Stimulated activated naive B cell treated with anti-CD40 and anti-IgM and Interleukin-4, amounts not matched to agents 10 μg/mL and 1 μg/mL and 100 μg/mL, for 72 hours (primary cell): Measurements from ENCODE around the gene CDC42SE2.
"Not testable (repeated sequence)": the region's sequence is repeated elsewhere in the genome, so short reads cannot be mapped to it uniquely, and the experiment has no call there.

Experiments
- ATAC-seq, 2 donors: fragments of 150-1000 bp; cut with Tn5 transposase; replicated peaks; 2 replicates each; pipeline ENCODE4 v1.10.0; 2021; ENCODE audit warnings: moderate library complexity in 1 of 2
- DNase-seq: peaks from one replicate; pipeline ENCODE4 v3.0.0; 2021
- H3K27ac Mint-ChIP-seq: one replicate; pipeline ENCODE4 v1.8.0; 2022; ENCODE audit warnings: mild to moderate bottlenecking, mixed read lengths
- H3K27me3 Mint-ChIP-seq, 2 donors: one replicate each; pipeline ENCODE4 v1.8.0; 2022; ENCODE audit warnings: mixed read lengths in 2 of 2
- H3K36me3 Mint-ChIP-seq, 2 donors: one replicate each; pipeline ENCODE4 v1.8.0; 2022; ENCODE audit warnings: mixed read lengths in 2 of 2, mild to moderate bottlenecking in 1 of 2
- H3K4me1 Mint-ChIP-seq, 2 donors: one replicate each; pipeline ENCODE4 v1.8.0; 2022; ENCODE audit warnings: mixed read lengths in 2 of 2, mild to moderate bottlenecking in 1 of 2
- H3K4me3 Mint-ChIP-seq, 2 donors: one replicate each; pipeline ENCODE4 v1.8.0; 2022; ENCODE audit warnings: mild to moderate bottlenecking in 2 of 2, mixed read lengths in 2 of 2, moderate library complexity in 1 of 2
- H3K9me3 Mint-ChIP-seq, 2 donors: one replicate each; pipeline ENCODE4 v1.8.0; 2022; ENCODE audit warnings: mixed read lengths in 2 of 2, mild to moderate bottlenecking in 1 of 2

CDC42SE2 gene

DNA sequence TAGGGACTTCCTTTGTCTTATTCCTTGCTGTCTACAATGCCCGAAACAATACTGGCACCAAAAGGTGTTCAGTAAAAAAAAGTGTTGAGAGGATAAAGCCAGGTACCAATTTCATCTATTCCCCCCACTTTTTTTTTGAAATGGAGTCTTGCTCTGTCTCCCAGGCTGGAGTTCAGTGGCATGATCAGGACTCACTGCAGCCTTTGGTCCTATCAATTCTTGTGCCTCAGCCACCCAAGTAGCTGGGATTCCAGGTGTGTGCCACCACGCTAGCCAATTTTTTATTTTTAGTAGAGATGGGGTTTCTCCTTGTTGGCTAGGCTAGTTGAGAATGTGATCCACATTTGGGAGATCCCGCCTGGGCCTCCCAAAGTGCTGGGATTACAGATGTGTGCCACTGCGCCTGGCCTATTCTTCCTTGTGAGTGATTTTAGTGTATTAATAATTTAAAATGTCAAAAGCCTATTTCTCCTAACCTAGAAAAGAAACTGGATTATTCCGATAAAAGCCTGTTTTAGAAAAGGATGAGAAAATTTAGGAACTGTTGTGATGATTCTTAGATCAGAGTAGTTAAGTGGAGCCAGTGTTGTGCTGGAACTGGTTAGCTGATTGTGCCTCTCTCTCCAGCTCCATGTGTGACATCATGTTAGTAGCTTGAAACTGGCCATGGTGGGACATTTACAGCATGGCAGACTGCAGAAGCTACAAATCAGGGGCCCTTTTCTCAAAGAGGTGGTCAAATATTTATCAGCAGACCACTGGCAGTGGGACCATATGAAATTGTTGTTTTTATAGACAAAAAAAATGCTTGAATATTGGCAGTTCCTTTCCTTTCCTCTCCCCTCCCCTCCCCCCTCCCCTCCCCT lies 14.3 kb downstream of the CDC42SE2 start:
- no peak for ATAC-seq

DNA sequence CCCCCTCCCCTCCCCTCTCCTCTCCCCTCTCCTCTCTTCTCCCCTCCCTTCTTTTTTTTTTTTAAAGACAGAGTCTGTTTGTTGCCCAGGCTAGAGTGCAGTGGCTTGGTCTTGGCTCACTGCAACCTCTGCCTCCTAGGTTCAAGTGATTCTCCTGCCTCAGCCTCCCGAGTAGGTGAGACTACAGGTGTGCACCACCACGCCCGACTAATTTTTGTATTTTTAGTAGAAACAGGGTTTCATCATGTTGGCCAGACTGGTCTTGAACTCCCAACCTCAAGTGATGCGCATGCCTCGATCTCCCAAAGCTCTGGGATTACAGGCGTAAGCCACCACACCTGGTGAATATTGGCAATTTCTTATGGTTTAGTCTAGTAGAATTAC lies 14.9 kb downstream of the CDC42SE2 start:
- DNase-seq, H3K27me3 Mint-ChIP-seq, H3K9me3 Mint-ChIP-seq, ATAC-seq: not testable (repeated sequence)
- H3K27ac Mint-ChIP-seq: peak overlapping the region; percentile 90
- peak overlapping the region; percentile 51 to 62 for H3K4me3 Mint-ChIP-seq
- peaks cover 16 to 44% of the 10 kb centered on the region in 2 donors for H3K36me3 Mint-ChIP-seq
- peaks cover 42 to 73% of the 10 kb centered on the region in 2 donors for H3K4me1 Mint-ChIP-seq

More for the DNA sequence above, 14.3 kb downstream of the CDC42SE2 start:
- no peaks in the 10 kb centered on the region for H3K27me3 Mint-ChIP-seq
- peaks cover 14 to 40% of the 10 kb centered on the region in 2 donors for H3K36me3 Mint-ChIP-seq
- H3K9me3 Mint-ChIP-seq: peaks cover 0 to 1% of the 10 kb centered on the region in 2 donors
- peak overlapping the region; percentile 75 for H3K27ac Mint-ChIP-seq
- DNase-seq: no peak
- peaks cover 39 to 67% of the 10 kb centered on the region in 2 donors for H3K4me1 Mint-ChIP-seq
- H3K4me3 Mint-ChIP-seq: no peak overlapping the region

DNA sequence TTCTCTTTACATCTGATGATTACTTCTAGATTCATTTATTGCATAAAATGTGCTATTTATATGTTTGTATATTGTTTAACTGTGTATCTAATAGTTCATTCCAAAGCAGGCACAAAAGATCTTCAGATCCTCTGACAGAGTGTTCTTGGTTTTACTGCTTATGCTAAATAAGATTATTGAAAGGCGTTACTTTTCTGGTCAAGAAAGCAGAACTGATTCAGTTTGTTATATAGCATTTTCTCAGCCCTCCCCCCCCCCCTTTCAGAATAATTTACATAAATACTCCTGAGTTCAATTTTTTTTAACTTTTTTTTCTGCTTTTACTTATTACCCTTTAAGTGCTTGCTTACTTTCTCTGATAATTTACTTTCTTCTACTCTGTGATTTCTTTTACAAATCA lies 15.4 kb downstream of the CDC42SE2 start:
- peak overlapping the region; percentile 90 for H3K27ac Mint-ChIP-seq
- peak; percentile 54 to 59 for ATAC-seq

DNA sequence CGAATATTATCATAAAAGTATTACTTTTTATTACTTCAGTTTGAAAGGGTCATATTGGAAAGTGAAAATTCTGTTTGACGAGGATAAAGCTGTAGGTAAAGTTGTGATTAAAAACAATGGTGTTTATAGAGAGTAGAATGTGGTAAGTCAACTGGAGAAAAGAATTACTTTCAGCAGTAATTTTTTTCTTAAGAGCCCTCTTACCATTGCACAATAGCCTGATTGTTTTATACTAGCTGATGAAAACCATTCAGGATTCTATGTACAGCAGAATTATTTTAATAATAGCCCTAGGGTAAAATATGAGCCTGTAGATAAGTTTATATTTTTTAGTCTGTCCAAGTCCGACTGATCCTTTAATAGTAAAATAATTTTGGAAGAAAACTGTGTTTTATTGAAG lies 16.6 kb downstream of the CDC42SE2 start:
- H3K4me1 Mint-ChIP-seq: peaks cover 33 to 68% of the 10 kb centered on the region in 2 donors
- DNase-seq (no peak), ATAC-seq (no peak)
- no peaks in the 10 kb centered on the region for H3K27me3 Mint-ChIP-seq
- peaks cover 0 to 1% of the 10 kb centered on the region in 2 donors for H3K9me3 Mint-ChIP-seq
- H3K4me3 Mint-ChIP-seq: peak overlapping the region in 1 of 2 donors; percentile 42
- peak overlapping the region; percentile 3 for H3K27ac Mint-ChIP-seq
- H3K36me3 Mint-ChIP-seq: peaks cover 15 to 34% of the 10 kb centered on the region in 2 donors

More for the DNA sequence above, 15.4 kb downstream of the CDC42SE2 start:
- peak overlapping the region; percentile 44 to 67 for H3K4me3 Mint-ChIP-seq
- no peak for DNase-seq
- H3K36me3 Mint-ChIP-seq: peaks cover 14 to 41% of the 10 kb centered on the region in 2 donors
- H3K9me3 Mint-ChIP-seq: peaks cover 0 to 1% of the 10 kb centered on the region in 2 donors
- peaks cover 39 to 71% of the 10 kb centered on the region in 2 donors for H3K4me1 Mint-ChIP-seq
- no peaks in the 10 kb centered on the region for H3K27me3 Mint-ChIP-seq

DNA sequence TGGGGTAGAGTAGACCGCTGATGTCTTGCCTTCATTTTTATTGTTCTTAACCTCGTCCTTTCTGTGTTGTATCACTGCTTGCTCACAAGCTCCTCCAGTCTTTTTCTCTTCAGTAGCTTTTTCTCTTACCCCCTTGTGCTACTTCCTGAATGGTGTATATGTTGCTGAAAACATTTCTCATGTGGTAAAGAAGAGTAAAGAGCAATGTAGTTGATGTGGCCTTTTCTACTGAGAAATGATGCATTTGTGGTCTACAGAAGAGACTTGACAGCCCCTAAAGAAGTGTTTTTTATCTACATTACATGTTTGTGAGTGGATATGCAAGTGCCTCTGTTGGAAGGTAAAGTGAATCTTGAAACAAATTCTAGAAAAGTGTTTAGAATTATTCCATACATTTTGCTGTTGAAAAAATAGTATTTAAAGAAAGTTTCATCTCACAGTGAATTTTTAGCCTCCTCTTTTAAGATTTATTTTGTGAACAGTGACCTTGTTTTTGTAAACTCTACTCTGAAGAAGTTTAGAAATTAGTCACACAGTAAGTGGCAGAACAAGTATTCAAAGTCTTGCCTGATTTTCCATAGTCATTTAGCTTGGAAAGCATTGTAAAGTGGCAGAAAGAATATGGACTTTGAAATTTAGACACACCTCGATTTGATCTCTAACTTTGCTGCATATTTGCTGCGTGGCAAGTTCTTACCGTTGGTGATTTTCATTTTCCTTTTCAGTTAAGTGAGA lies 17.4 kb downstream of the CDC42SE2 start:
- H3K27ac Mint-ChIP-seq: peak overlapping the region; percentile 3
- no peak for DNase-seq
- peaks cover 0 to 1% of the 10 kb centered on the region in 2 donors for H3K9me3 Mint-ChIP-seq
- H3K4me3 Mint-ChIP-seq: peak overlapping the region; percentile 42 to 50
- H3K36me3 Mint-ChIP-seq: peaks cover 15 to 34% of the 10 kb centered on the region in 2 donors
- peaks cover 35 to 74% of the 10 kb centered on the region in 2 donors for H3K4me1 Mint-ChIP-seq
- no peaks in the 10 kb centered on the region for H3K27me3 Mint-ChIP-seq
- ATAC-seq: peak; percentile 80 to 83

DNA sequence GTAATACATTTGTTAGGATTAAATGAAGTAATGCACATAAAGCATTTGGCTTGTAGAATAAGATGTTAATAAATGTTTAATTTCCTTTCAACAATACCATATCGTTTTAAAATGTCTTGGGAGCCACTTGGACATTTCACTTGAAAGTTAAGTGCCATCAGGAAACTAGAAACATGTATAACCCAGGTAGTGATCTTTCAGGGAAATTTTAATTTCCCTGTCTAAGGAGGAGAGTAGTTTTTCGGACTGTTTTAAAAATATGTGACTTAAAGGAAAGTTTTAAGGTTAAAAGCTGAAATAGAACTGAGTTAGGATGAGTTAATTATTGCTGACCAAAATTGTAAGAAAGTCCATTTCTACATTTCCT lies 18.0 kb downstream of the CDC42SE2 start:
- ATAC-seq (no peak), DNase-seq (no peak)
- H3K36me3 Mint-ChIP-seq: peaks cover 15 to 37% of the 10 kb centered on the region in 2 donors
- peak overlapping the region; percentile 42 to 50 for H3K4me3 Mint-ChIP-seq
- H3K4me1 Mint-ChIP-seq: peaks cover 35 to 74% of the 10 kb centered on the region in 2 donors
- peak overlapping the region; percentile 3 for H3K27ac Mint-ChIP-seq
- no peaks in the 10 kb centered on the region for H3K27me3 Mint-ChIP-seq
- H3K9me3 Mint-ChIP-seq: peaks cover 0 to 1% of the 10 kb centered on the region in 2 donors

DNA sequence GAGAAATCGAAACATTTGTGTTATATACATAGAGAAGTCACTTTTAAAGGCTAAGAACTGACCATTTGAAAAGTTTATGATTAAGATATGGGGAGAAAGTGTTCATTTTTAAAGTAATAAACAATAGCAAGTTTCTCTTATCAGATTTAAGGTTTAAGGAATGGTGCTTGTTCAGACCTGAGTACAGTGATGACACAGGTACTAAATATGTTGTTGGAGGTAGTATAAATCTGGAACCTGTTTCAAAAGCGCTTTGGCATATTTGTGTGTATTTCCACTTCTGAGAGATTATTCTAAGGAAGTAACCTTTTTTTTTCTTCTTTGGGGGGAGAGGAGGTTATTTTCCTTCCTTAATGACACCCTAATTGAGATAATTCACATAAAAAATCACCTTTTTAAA lies 18.4 kb downstream of the CDC42SE2 start:
- Mint-ChIP-seq H3K27me3 (no peaks in the 10 kb centered on the region), H3K4me3 (peak overlapping the region; percentile 42 to 50), H3K36me3 (peaks cover 15 to 37% of the 10 kb centered on the region in 2 donors), H3K4me1 (peaks cover 35 to 73% of the 10 kb centered on the region in 2 donors), H3K9me3 (peaks cover 0 to 1% of the 10 kb centered on the region in 2 donors), H3K27ac (peak overlapping the region; percentile 3)
- DNase-seq (no peak), ATAC-seq (no peak)

DNA sequence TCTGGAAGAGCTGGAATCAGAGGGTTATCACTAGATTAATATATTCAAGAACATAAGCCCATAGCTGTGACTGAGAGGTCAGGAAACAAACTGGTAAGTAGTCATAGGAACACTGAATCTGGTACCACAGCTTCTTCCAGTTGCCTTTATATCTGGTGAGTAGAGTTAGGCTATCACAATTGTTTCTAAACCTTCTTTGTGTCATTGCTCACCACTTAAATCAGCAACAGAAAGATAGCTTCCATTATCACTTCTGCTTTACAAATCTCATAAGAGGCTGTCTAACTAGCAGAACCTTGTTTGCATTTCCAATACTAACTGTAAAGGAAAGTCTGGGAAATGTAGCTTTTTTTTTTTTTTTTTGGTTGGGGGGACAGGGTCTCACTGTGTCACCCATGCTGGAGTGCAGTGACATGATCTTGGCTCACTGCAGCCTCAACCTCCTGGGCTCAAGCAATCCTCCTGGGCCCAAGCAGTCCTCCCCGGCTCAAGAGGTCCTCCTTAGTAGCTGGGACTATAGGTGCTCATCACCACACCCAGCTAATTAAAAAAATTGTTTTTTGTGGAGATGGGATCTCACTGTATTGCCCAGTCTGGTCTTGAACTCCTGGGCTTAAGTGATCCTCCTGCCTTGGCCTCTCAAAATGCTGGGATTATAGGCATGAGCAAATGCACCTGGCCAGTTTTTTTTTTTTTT lies 22.0 kb downstream of the CDC42SE2 start:
- Mint-ChIP-seq H3K27ac (no peak overlapping the region), H3K4me3 (no peak overlapping the region), H3K27me3 (no peaks in the 10 kb centered on the region), H3K4me1 (peaks cover 31 to 62% of the 10 kb centered on the region in 2 donors), H3K9me3 (no peaks in the 10 kb centered on the region), H3K36me3 (peaks cover 21 to 22% of the 10 kb centered on the region in 2 donors)
- ATAC-seq (peak; percentile 24 to 33), DNase-seq (no peak)

DNA sequence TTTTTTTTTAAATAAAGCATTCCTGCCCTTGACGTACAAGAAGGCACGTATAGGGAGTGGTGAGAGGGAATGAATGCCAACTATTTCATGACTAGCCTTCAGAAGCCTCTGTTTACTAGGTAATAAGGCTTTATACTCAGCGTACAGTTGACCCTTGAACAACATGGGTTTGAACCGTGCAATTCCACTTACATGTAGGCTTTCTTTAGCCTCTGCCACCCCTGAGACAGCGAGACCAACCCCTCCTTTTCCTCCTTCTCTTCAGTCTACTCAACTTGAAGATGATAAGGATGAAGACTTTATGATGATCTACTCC lies 22.5 kb downstream of the CDC42SE2 start:
- H3K9me3 Mint-ChIP-seq: no peaks in the 10 kb centered on the region
- H3K4me1 Mint-ChIP-seq: peaks cover 29 to 56% of the 10 kb centered on the region in 2 donors
- H3K4me3 Mint-ChIP-seq: no peak overlapping the region
- H3K36me3 Mint-ChIP-seq: peaks cover 19 to 22% of the 10 kb centered on the region in 2 donors
- no peak overlapping the region for H3K27ac Mint-ChIP-seq
- ATAC-seq (no peak), DNase-seq (no peak)
- no peaks in the 10 kb centered on the region for H3K27me3 Mint-ChIP-seq

DNA sequence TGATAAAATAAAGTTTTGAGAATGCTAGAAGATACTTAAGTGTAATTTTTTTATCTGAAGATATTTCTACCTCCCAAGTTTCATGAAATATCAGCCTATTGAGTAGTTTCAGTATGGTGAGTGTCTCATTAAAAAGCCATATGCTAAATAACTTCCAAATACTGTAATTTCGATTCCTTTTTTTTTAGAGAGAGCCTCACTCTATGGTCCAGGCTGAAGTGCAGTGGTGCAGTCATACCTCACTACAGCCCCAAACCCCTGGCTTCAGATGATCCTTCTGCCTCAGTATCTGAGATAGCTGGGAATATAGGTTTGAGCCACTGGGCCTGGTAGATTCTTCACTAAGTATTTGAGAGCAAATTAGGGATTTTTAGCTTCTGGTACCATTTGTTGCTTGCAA lies 24.5 kb downstream of the CDC42SE2 start:
- Mint-ChIP-seq H3K4me3 (peak overlapping the region; percentile 30 to 36), H3K27me3 (no peaks in the 10 kb centered on the region), H3K9me3 (no peaks in the 10 kb centered on the region), H3K27ac (peak overlapping the region; percentile 78), H3K36me3 (peaks cover 14% of the 10 kb centered on the region in 2 donors), H3K4me1 (peaks cover 16 to 48% of the 10 kb centered on the region in 2 donors)
- peak; percentile 39 to 64 for ATAC-seq
- no peak for DNase-seq

DNA sequence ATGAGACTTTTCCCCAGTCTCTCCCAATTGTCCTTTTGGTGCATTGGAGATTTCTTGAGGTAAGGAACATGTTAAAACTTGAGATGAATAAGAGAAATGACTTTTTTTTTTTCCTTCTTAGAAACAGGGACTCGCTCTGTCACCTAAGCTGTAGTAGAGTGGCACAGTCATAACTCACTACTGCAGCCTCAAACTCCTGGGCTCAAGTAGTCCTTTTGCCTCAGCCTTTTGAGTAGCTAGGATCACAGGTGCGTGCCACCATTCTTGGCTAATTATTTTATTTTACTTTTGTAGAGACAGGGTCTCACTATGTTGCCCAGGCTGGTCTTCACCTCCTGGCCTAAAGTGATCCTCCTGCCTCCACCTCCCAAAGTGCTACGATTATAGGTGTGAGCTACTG lies 25.9 kb downstream of the CDC42SE2 start:
- DNase-seq: no peak
- H3K36me3 Mint-ChIP-seq: peaks cover 21 to 22% of the 10 kb centered on the region in 2 donors
- peak overlapping the region; percentile 92 for H3K27ac Mint-ChIP-seq
- H3K4me1 Mint-ChIP-seq: peaks cover 23 to 48% of the 10 kb centered on the region in 2 donors
- ATAC-seq: peak; percentile 53 to 72
- no peak overlapping the region for H3K4me3 Mint-ChIP-seq
- peaks cover 0 to 2% of the 10 kb centered on the region in 2 donors for H3K9me3 Mint-ChIP-seq
- H3K27me3 Mint-ChIP-seq: no peaks in the 10 kb centered on the region

DNA sequence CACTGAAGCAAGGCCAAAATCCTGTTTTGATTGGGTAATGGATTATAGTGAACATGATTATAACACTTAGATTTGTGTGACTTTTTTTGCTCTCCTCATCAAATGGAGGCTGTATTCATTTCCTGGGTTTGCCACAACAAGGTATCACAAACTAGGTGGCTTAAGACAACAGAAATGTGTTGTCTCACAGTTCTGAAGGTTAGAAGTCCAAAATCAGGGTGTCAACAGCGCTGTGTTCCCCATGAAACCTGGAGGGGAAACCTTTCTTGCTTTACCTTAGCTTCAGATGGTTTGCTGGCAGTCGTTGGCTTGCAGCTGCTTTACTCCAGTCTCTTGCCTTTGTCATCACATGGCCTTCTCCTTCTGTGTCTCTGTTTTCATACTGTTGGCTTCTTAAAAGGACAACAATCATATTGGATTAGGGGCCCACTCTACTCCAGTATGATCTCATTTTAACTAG lies 32.4 kb downstream of the CDC42SE2 start:
- peaks cover 34 to 54% of the 10 kb centered on the region in 2 donors for H3K4me1 Mint-ChIP-seq
- H3K27me3 Mint-ChIP-seq: no peaks in the 10 kb centered on the region
- peak overlapping the region; percentile 81 for H3K27ac Mint-ChIP-seq
- H3K36me3 Mint-ChIP-seq: peaks cover 25 to 43% of the 10 kb centered on the region in 2 donors
- no peak overlapping the region for H3K4me3 Mint-ChIP-seq
- ATAC-seq: no peak
- peaks cover 5 to 6% of the 10 kb centered on the region in 2 donors for H3K9me3 Mint-ChIP-seq
- no peak for DNase-seq

DNA sequence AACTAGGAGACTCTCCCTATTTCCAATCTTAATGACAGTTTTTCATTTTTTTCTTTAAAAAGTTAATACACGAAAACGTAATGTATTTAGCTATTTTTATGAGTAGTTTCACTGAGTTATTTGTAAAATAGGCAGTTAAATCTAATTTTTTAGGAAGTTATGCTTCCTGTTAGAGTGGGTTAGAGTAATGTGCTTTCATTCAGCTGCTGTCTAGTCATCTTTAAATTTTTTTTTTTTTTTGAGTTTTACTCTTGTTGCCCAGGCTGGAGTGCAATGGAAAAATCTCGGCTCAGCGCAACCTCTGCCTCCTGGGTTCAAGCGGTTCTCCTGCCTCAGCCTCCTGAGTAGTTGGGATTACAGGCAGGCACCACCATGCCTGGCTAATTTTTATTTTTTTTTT lies 34.0 kb downstream of the CDC42SE2 start:
- Mint-ChIP-seq H3K4me3 (no peak overlapping the region), H3K27ac (no peak overlapping the region), H3K4me1 (peaks cover 36 to 58% of the 10 kb centered on the region in 2 donors), H3K27me3 (no peaks in the 10 kb centered on the region), H3K36me3 (peaks cover 23 to 45% of the 10 kb centered on the region in 2 donors), H3K9me3 (peaks cover 5 to 6% of the 10 kb centered on the region in 2 donors)
- no peak for DNase-seq
- no peak for ATAC-seq

DNA sequence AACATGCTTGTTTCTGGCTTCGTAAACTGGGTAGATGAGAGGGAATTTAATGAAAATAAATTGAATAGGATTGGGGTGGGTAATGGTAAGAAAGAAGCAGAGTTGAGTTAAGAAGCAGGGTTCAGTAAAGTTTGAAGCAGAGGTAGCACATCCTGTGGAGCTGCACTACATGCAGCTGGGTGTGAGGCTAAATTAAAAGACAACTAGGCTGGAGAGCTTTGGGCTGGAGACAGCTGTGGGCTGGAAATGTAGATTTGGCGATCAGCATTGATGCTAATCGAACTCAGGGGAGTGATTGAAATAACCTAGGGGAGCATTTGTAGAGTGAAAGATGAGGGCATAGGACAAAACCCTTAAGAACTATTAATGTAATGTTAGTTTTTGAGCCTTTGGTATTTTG lies 35.6 kb downstream of the CDC42SE2 start:
- DNase-seq: no peak
- Mint-ChIP-seq H3K27ac (peak overlapping the region; percentile 83), H3K9me3 (peaks cover 3 to 6% of the 10 kb centered on the region in 2 donors), H3K27me3 (no peaks in the 10 kb centered on the region), H3K4me3 (no peak overlapping the region), H3K36me3 (peaks cover 19 to 43% of the 10 kb centered on the region in 2 donors), H3K4me1 (peaks cover 33 to 60% of the 10 kb centered on the region in 2 donors)
- ATAC-seq: no peak
